H1 (cell line): ENCODE measurements around the gene UCN3. TPM values are rescaled to one million over a fixed set of nuclear protein-coding genes. Genes with fewer than 3 reads are reported as not detected.

Experiments
- CTCF ChIA-PET: fragments of 300-600 bp; sonication (Branson Sonifier 250); formaldehyde crosslinking; loops from one replicate; lab custom pipeline; 2021; ENCODE audit not compliant: partially characterized antibody; lab: Charles Lee
- POLR2A ChIA-PET: fragments of 300-600 bp; sonication (Branson Sonifier 250); formaldehyde crosslinking; loops from one replicate; lab custom pipeline; 2021; ENCODE audit warnings: inconsistent platforms; ENCODE audit not compliant: partially characterized antibody; lab: Charles Lee
- DNase-seq, 2 experiments: peaks; one replicate each; pipeline versions ENCODE4 v3.0.0 to v3.0.0-alpha.2; 2010 to 2022; ENCODE audit warnings: low spot score in 2 of 2, low read depth in 1 of 2, mixed read lengths in 1 of 2
- FAIRE-seq: peaks from 2 replicates; lab custom pipeline; 2011; peaks lifted over from hg19 to GRCh38; lab: Jason Lieb, UNC
- H2AFZ ChIP-seq: 2 replicates; pipeline ENCODE4 v1.8.1; 2012; ENCODE audit warnings: low read length, inconsistent platforms
- H2AK5ac ChIP-seq: 2 replicates; pipeline ENCODE4 v1.6.1; 2013; ENCODE audit warnings: low read depth, low read length
- H2BK120ac ChIP-seq: replicated peaks from 2 replicates; pipeline ENCODE3; 2013; ENCODE audit warnings: low read depth, low read length, inconsistent platforms
- H2BK12ac ChIP-seq: 2 replicates; pipeline ENCODE4 v1.6.1; 2013; ENCODE audit warnings: low read depth, low read length
- H2BK15ac ChIP-seq: 2 replicates; pipeline ENCODE4 v1.6.1; 2013; ENCODE audit warnings: low read length
- H2BK20ac ChIP-seq: 2 replicates; pipeline ENCODE4 v1.6.1; 2013; ENCODE audit warnings: low read length
- H2BK5ac ChIP-seq: 2 replicates; pipeline ENCODE4 v1.6.1; 2013; ENCODE audit warnings: low read depth, low read length
- H3K14ac ChIP-seq: 2 replicates; pipeline ENCODE4 v1.6.1; 2013; ENCODE audit warnings: inconsistent platforms; ENCODE audit not compliant: insufficient read length
- H3K18ac ChIP-seq: 2 replicates; pipeline ENCODE4 v1.6.1; 2013; ENCODE audit warnings: low read length; ENCODE audit errors: extremely low read depth
- H3K23ac ChIP-seq: 2 replicates; pipeline ENCODE4 v1.6.1; 2013; ENCODE audit warnings: inconsistent platforms; ENCODE audit not compliant: insufficient read length
- H3K23me2 ChIP-seq: 2 replicates; pipeline ENCODE4 v1.6.1; 2013; ENCODE audit warnings: low read depth, low read length
- H3K27ac ChIP-seq: 2 replicates; pipeline ENCODE4 v1.6.1; 2011; ENCODE audit warnings: low read depth, low read length, inconsistent platforms
- H3K27me3 ChIP-seq, 4 experiments: replicated peaks in 1 of 4; 1 replicate in 1 of 4; 2 replicates in 3 of 4; pipeline versions ENCODE4 v1.6.1 to v1.8.1; 2011 to 2013; ENCODE audit warnings: low read length in 3 of 4, mild to moderate bottlenecking in 3 of 4, inconsistent platforms in 2 of 4, mixed read lengths in 2 of 4, moderate library complexity in 1 of 4; ENCODE audit not compliant: control insufficient read depth in 3 of 4, insufficient read depth in 3 of 4; ENCODE audit errors: extremely low read depth in 1 of 4
- H3K36me3 ChIP-seq, 4 experiments: 2 replicates each; pipeline versions ENCODE4 v1.6.1 to v1.8.1; 2011 to 2013; ENCODE audit warnings: mild to moderate bottlenecking in 4 of 4, low read length in 3 of 4, moderate library complexity in 2 of 4, control low read depth in 1 of 4, inconsistent platforms in 1 of 4; ENCODE audit not compliant: insufficient read depth in 4 of 4, control insufficient read depth in 2 of 4
- H3K4ac ChIP-seq: replicated peaks from 2 replicates; pipeline ENCODE3; 2013; ENCODE audit warnings: low read length, low read depth, mixed read lengths, inconsistent platforms; ENCODE audit not compliant: insufficient read length
- H3K4me1 ChIP-seq, 4 experiments: replicated peaks in 1 of 4; 1 replicate in 1 of 4; 2 replicates in 3 of 4; pipeline versions ENCODE4 v1.6.1 to v1.8.1; 2011 to 2013; ENCODE audit warnings: low read length in 3 of 4, inconsistent platforms in 2 of 4, mixed read lengths in 1 of 4; ENCODE audit not compliant: insufficient read depth in 4 of 4, control insufficient read depth in 3 of 4
- H3K4me2 ChIP-seq, 2 experiments: 2 replicates each; pipeline versions ENCODE4 v1.6.1 to v1.8.1; 2011 to 2013; ENCODE audit warnings: low read depth in 2 of 2, low read length in 2 of 2, control low read depth in 1 of 2, inconsistent platforms in 1 of 2, mild to moderate bottlenecking in 1 of 2; ENCODE audit not compliant: insufficient read depth in 1 of 2
- H3K4me3 ChIP-seq, 4 experiments: fragments of 200-600, 300-600 bp in 1 of 4; sonication (generic), shearing (Covaris generic), sonication (Bioruptor Twin) in 1 of 4; 2 replicates each; pipeline versions ENCODE4 v1.5.1 to v1.8.1; 2011 to 2016; ENCODE audit warnings: low read length in 4 of 4, low read depth in 3 of 4, control low read depth in 2 of 4, inconsistent platforms in 2 of 4, mild to moderate bottlenecking in 2 of 4, mixed read lengths in 1 of 4, moderate library complexity in 1 of 4; ENCODE audit not compliant: insufficient read depth in 2 of 4; ENCODE audit errors: extremely low read depth in 1 of 4
- H3K56ac ChIP-seq: replicated peaks from 2 replicates; pipeline ENCODE3; 2013; ENCODE audit warnings: low read depth, mild to moderate bottlenecking, mixed read lengths, low read length, inconsistent platforms; ENCODE audit not compliant: insufficient read length
- H3K79me1 ChIP-seq: 2 replicates; pipeline ENCODE4 v1.6.1; 2013; ENCODE audit warnings: low read depth, low read length, control low read depth
- H3K79me2 ChIP-seq, 2 experiments: 2 replicates each; pipeline versions ENCODE4 v1.6.1 to v1.8.1; 2012 to 2013; ENCODE audit warnings: low read length in 2 of 2, mild to moderate bottlenecking in 2 of 2, inconsistent platforms in 1 of 2; ENCODE audit not compliant: insufficient read depth in 2 of 2, control insufficient read depth in 1 of 2
- H3K9ac ChIP-seq, 4 experiments: replicated peaks in 1 of 4; 1 replicate in 1 of 4; 2 replicates in 3 of 4; pipeline versions ENCODE4 v1.6.1 to v1.8.1; 2011 to 2013; ENCODE audit warnings: low read depth in 3 of 4, low read length in 3 of 4, control low read depth in 2 of 4, mild to moderate bottlenecking in 2 of 4, moderate library complexity in 2 of 4, inconsistent platforms in 1 of 4; ENCODE audit errors: extremely low read depth in 1 of 4
- H3K9me3 ChIP-seq, 2 experiments: 2 replicates each; pipeline versions ENCODE4 v1.6.1 to v1.8.1; 2012 to 2013; ENCODE audit warnings: mild to moderate bottlenecking in 2 of 2, moderate library complexity in 2 of 2, control low read depth in 1 of 2, inconsistent platforms in 1 of 2, low read depth in 1 of 2, low read length in 1 of 2, mixed read lengths in 1 of 2; ENCODE audit not compliant: insufficient read depth in 2 of 2
- H4K20me1 ChIP-seq, 2 experiments: replicated peaks in 1 of 2; 2 replicates each; pipeline versions ENCODE3 to v1.8.1; 2011 to 2013; ENCODE audit warnings: inconsistent platforms in 2 of 2, low read length in 2 of 2, mild to moderate bottlenecking in 1 of 2; ENCODE audit not compliant: insufficient read depth in 2 of 2, control insufficient read depth in 1 of 2
- H4K5ac ChIP-seq: 2 replicates; pipeline ENCODE4 v1.6.1; 2013; ENCODE audit warnings: low read length, low read depth, mixed read lengths, inconsistent platforms; ENCODE audit not compliant: insufficient read length
- H4K8ac ChIP-seq: 2 replicates; pipeline ENCODE4 v1.8.0; 2013; ENCODE audit warnings: mild to moderate bottlenecking, moderate library complexity, low read length, inconsistent platforms; ENCODE audit not compliant: insufficient read depth; ENCODE audit errors: extremely low read depth
- H4K91ac ChIP-seq: replicated peaks from 2 replicates; pipeline ENCODE3; 2013; ENCODE audit warnings: low read length, mixed read lengths, inconsistent platforms; ENCODE audit not compliant: insufficient read length
- RBBP5 ChIP-seq: IDR thresholded peaks from 2 replicates; pipeline ENCODE4 v1.7.1; 2012; ENCODE audit warnings: low read depth, mild to moderate bottlenecking, inconsistent platforms, low read length, moderate library complexity, borderline replicate concordance
- WGBS, 2 experiments: shearing (Covaris generic) in 1 of 2; methylation state at CpG; one replicate each; pipeline versions ENCODE4 v1.1.6 to v1.1.7; 2013 to 2015; ENCODE audit warnings: low lambda C conversion rate in 2 of 2, mixed read lengths in 2 of 2, inconsistent platforms in 1 of 2, low coverage in 1 of 2, missing lambda C conversion rate in 1 of 2; ENCODE audit not compliant: insufficient replicate concordance in 2 of 2, insufficient coverage in 1 of 2, insufficient read length in 1 of 2; ENCODE audit errors: extremely low coverage in 1 of 2, missing lambda C conversion rate in 1 of 2; 5-methylcytosine and 5-hydroxymethylcytosine counted together
- polyA plus RNA-seq, 7 experiments: library from polyadenylated mRNA; depleted of rRNA in 3 of 7; stranded (reverse) in 5 of 7; unstranded in 2 of 7; fragments of >200 nt in 5 of 7; fragments of 200-250 nt in 2 of 7; gene quantifications; 1 replicate in 5 of 7; 2 replicates in 1 of 7; 4 replicates in 1 of 7; pipeline versions ENCODE4 v1.2.1 to v1.2.3, GENCODE V29; 2011 to 2013; ENCODE audit warnings: missing spikeins in 2 of 7, mixed read lengths in 2 of 7
- total RNA-seq: library from RNA; stranded (reverse); fragmentation: NEBNext Ultra II Directional; extraction: Animal tissue kit (Norgen Biotek cat#: 25700); gene quantifications from 2 replicates; pipeline ENCODE4 v1.2.1, GENCODE V29; 2021

Gene UCN3
- total and polyA plus RNA-seq, 2 of the 8 experiments (the other 6 are each of a cell fraction or from before 2014, with no cell fraction given), result not detected

- no peaks in the 10 kb centered on the region for H3K79me1 ChIP-seq
- H3K23ac ChIP-seq, result no peak overlapping the region
- DNase-seq (no peak), FAIRE-seq (no peak)
- WGBS, 2 experiments, result 86% methylated on average over 4 of the region's 4 CpGs; no CpG with 5 or more reads in 1 of the 2 experiments
- CTCF ChIA-PET, result no interaction called here
- H3K18ac ChIP-seq, result no peak overlapping the region
- no peak overlapping the region for H2BK20ac ChIP-seq
- H2BK120ac ChIP-seq, result no peak overlapping the region
- H4K5ac ChIP-seq, result no peak overlapping the region
- POLR2A ChIA-PET, result no interaction called here
- H3K9me3 ChIP-seq, result no peaks in the 10 kb centered on the region
- H3K14ac ChIP-seq, result no peak overlapping the region
- no peak overlapping the region for H2BK15ac ChIP-seq
- no peak overlapping the region for H3K9ac ChIP-seq
- H3K4me3 ChIP-seq, result no peak overlapping the region
- TF ChIP-seq RBBP5, result no peak
- H3K56ac ChIP-seq, result no peak overlapping the region
- no peaks in the 10 kb centered on the region for H3K79me2 ChIP-seq
- no peak overlapping the region for H4K91ac ChIP-seq
- H4K20me1 ChIP-seq, result no peaks in the 10 kb centered on the region
- H2BK5ac ChIP-seq, result no peak overlapping the region
- H3K4ac ChIP-seq, result no peak overlapping the region
- no peak overlapping the region for H2AFZ ChIP-seq
- H3K27me3 ChIP-seq, result no peaks in the 10 kb centered on the region; a peak in 1 of 7 replicates
- no peaks in the 10 kb centered on the region for H3K23me2 ChIP-seq
- no peak overlapping the region for H2AK5ac ChIP-seq
- no peaks in the 10 kb centered on the region for H3K4me1 ChIP-seq
- no peak overlapping the region for H4K8ac ChIP-seq
- H3K27ac ChIP-seq, result no peak overlapping the region
- no peak overlapping the region for H3K4me2 ChIP-seq
- H3K36me3 ChIP-seq, result no peaks in the 10 kb centered on the region
- no peak overlapping the region for H2BK12ac ChIP-seq
These were observed 2.8 kb upstream of the UCN3 start for GRCh38 chr10:5361966-5362365.
